Stimulated activated CD4-positive, alpha-beta T cell treated with anti-CD3 and anti-CD28 coated beads, Interleukin-2, amount 100 ng/mL, for 48 hours (primary cell): ENCODE results near the gene DMBX1.
A peak's percentile ranks its signal among the peaks of the same experiment; 100 is the strongest.

ENCODE experiments used
- DNase-seq, 2 donors: peaks; one replicate each; pipeline ENCODE4 v3.0.0-alpha.2; 2020

The DMBX1 gene

DNA sequence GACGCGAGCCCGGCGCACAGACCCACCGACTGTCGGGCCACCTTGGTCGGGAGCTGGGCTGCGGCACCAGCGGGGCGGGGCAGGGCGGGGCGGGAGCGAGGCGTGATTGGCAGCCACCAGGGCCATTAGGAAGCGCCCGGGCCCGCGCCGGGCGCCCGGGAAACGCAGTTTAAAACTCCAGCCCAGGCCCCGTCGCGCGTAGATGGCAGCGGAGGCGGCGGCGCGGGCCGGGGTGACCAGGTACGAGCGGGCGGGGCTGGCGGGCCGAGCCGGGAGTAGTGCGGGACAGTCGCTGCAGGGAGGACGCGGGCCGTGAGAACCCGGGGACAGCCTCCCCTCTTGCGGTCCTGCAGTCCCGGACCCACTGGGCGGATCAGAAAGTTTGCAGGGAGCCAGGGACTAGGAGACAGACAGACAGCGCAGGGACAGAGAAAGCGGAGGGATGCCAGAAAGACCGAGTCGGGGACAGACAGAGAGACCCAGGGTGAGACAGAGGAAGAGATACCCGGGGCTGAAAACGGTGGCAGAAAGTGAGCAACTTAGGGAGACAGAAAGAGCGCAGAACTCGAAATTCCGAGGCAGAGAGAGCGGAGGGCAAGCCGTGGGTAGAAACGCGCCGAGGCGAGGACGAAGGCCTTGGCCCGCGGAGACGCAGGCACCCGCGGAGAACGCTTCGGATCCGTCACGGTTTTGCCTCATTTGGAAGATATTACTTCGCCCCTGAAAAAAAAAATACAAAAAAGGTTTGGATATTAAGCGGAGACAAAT is at the start of gene DMBX1:
Gene DMBX1 (plus strand): TSS at position 199 of the 768 bp plus-strand sequence. CDS start 17,175 bp downstream, outside the sequence.
- DNase-seq: peak in 1 of 2 donors; percentile 38

DNA sequence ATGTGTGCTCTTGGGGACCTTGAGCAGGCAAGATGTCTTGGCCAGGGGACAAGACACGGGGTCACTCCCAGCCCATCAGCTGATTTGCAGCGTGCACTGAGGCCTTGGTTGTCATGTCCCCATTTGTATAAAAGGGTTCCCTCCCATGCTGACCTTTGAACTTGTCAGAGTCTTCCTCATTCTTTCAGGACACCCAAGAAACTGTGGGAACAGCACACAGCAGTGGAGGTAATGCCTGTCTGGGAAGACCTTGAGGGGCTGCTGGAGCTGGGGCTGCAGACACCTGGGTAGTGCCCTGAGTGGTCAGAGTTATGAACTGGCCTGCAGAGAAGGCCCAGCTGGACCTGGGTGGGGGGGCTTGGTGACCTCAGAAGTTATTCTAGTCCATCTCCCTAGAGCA is 49.2 kb upstream of the DMBX1 start:
- DNase-seq: no peak

DNA sequence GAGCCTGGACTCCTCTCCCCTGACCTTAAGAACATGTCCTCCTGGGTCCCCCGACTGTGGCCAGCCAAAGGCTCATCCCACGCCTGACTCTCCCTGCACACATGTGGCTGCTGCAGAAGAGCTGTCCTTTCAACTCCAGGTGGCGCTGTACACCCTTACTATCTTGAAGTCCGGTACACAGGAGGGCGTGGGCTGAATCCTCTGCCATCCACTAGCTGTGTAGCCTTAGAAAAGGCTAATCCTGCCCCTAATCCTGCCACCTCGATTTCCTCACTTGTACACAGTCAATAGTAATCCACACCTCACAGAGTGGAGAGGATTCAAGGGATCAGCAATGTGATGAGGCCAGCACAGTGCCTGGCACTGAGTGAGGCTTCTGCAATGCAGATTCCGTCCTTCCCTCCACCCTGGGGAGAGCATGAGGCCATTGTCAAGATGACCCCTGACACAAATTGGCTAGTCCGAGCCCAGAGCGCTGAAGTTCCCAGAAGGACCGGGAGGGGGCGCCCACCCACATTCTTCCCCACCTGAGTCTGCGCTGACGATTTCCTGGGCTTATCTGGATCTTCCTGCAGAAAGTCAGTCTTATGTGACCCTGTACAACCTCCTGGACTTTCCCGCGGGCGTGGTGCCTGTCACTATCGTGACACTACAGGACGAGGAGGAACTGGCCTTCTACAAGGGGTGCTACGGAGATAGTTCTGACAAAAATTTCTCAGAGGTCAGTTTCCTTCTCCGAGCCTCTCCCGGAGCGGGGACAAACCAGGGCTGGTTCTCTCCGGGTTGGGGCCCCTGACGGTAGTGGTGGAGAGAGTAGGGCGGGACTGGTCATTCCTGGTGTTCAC is 47.1 kb upstream of the DMBX1 start:
- peak; percentile 74 to 75 for DNase-seq

DNA sequence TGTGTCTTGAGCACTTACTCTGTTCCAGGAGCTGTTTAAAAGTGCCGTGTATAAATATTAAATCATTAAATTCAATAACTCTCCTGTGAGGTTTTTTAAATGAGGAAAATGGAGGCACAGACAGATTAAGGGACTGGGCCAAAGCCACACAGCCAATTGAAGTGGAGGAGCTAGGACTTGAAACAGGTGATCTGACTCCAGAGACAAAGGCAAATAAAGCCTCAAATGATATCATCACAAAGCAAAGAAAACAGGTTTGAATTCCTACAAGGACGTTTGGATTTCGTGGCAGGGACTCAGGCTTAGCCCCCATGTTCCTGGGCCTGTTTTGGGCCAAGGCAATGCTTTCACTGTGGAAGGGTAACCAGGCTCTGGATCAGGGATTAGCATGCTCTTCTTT is 45.2 kb upstream of the DMBX1 start:
- DNase-seq: no peak

DNA sequence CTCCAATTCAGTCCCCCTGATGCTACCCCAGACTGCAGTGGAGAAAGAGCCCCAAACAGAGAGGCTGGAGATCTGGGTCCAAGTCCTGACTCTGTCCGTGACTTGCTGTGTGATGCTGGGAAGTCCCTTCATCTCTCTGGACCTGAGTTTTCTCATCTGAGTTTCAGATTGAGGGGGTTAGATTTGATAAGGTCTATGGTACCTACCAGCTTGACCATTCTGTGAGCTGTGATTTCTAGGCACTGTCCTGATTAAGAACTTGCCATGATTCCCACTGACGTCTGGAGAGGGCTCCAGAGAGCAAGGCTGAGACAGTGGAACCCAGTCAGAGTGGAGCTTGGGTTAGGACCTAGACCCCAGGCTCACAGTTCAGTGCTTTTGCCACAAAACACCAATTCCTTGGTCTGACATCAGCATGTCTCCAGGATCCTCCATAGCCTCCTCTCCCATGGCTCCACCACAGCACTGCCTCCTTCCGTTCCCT is 43.8 kb upstream of the DMBX1 start:
- no peak for DNase-seq

DNA sequence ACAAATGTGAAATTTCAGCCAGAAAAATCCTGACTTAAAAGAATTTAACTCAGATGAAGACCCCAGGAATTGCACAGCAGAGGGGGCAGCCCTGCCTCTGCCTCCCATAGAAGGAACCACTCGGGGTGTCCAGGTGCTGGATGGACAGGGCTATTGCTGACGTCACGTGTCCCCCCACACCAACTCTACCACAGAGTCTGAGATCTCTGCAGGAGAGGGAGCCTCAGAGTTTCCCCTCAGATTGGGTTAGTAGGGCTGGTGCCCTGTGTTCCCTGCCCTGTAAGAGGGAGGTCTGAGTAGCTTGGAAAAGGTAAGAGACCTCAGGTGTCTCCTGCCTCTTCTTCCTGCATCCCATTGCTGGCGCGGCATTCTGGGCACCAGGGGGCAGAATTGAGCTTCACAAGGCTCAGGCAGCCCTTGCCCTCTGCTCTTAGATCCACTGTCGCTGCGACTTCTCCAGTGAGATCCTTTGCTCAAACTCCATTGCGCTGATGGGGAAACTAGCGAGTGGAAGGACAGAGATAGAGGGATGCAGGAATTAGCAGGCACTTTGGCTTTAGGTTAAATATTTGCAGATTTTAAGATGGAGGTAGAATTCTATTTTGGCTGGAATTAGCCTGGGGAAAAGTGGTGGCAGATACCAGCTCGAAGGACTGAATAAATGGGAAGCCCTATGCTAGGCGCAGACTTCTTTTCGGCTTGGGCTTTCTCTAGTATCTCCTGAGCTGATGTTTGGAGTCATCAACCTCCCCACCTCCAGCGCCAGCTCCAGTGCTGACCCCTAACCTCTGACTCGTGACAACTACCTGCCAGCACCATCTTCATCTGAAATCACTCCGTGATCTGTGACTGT is 42.8 kb upstream of the DMBX1 start:
- peak; percentile 84 for DNase-seq

DNA sequence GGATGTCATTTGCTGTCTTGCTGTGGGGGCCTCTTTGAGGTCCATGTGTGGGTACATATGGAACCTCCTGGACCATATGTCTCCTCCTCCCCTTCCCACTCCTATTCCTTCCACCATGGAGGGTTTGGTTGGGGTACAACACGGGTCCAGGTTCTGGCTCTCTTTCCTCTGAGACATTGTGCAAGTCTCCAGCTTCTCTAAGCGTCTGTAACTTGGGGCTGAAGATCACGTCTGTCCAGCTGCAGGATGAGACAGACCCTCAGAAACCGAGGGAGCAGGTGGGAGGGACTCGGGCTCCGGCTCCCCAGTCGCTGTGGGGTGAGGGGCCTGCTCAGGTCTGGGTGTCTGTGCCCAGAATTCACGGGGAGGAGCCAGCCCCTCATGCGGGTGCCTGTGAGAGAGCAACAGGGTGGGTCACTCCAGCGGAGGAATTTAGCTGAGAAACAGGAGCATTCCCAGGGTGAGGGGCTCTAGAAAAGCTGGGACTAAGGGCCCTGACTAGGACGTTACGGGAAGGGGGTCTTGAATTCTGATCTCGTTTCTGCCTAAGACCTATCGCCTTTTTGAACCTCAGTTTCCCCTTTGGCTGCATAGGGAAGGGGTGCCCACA is 42.0 kb upstream of the DMBX1 start:
- no peak for DNase-seq

DNA sequence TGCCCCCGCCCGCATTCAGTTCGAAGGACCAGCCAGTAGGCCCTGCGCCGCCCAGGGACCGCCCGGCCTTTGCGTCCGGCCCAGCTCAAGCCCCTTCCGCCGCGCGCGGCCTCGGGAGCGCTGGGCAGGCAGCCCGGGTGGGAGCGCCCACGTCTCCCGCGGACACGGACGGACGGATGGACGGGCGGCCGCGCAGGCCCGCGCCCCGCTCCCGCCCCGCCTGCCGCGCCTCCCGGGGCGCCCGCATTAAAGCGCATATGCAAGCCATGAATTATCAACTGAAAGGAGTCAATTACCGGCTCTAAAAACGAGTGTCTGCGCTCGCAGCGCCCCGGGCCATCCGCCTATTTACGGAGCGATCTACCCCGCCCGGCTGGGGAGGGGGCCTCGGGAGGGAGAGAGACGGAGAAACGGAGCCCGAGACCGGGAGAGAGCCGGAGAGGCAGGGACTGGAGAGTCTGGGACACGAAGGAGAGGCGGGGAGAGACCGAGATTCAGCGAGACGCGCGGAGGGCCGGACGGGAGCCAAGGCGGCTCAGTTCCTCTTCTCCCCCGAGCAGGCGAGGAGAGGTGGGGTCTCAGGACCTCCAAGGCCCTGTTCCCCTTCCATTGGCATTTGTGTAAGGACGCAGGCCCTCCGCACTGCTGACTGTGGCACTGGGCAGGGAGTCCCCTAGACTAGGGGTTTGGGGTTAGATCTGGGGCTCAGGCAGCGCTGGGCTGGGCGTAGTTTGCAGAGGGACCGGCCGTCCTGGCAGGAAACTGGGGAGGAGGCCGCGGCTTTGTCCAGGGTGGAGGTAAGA is 41.3 kb upstream of the DMBX1 start:
- no peak for DNase-seq

DNA sequence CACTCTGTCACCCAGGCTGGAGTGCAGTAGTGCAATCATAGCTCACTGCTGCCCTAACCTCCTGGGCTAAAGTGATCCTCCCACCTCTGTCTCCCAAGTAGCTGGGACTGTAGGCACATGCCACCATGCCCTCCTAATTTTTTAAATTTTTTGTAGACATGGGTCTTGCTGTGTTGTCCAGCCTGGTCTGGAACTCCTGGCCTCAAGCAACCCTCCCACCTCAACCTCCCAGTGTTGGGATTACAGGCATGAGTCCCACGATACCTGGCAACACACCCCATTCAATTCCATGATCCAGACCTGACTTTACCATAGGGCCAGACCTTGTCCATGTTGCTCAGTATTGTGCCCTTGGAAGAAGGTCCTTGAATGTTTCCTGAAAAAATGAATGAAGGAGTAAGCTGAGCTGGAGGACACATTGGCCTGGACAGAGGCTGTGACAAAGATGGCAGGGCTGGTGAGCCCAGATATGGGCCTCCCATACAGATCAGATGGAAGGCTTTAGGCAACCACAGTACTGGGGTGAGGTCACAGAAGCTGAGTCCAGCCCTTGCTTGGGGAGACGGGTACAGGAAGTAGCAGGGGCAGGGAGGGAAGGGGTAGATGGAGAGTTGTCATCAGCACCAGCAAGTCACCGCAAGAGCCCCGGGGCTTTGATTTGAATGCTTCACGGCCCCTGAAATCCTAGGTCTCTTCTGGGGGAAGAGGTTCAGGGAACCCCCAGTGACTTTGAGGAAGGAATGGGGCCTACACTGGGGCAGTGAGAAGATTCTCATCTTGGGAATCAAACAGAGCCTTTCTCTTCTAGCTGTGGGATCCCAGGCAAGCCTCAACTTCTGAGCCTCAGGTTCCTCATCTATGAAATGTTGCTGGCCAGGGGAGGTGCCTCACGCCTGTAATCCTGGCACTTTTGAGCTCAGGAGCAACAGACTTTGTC is 40.1 kb upstream of the DMBX1 start:
- no peak for DNase-seq

DNA sequence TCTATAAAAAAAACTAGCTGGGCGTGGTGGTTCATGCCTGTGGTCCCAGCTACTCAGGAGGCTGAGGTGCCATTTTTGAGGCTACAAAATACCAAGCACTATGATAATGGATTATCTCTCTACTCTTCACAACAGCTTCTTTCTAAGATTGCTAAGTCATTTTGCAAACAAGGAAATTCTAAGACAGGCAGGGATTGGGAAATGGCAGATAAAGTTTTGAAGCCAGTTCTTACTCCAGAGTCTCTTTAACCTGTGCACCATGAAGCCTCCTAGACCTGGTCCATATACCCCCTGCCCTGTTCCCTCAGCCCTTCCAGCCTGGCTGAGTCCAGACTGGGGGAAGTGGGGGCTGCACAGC is 39.5 kb upstream of the DMBX1 start:
- no peak for DNase-seq

DNA sequence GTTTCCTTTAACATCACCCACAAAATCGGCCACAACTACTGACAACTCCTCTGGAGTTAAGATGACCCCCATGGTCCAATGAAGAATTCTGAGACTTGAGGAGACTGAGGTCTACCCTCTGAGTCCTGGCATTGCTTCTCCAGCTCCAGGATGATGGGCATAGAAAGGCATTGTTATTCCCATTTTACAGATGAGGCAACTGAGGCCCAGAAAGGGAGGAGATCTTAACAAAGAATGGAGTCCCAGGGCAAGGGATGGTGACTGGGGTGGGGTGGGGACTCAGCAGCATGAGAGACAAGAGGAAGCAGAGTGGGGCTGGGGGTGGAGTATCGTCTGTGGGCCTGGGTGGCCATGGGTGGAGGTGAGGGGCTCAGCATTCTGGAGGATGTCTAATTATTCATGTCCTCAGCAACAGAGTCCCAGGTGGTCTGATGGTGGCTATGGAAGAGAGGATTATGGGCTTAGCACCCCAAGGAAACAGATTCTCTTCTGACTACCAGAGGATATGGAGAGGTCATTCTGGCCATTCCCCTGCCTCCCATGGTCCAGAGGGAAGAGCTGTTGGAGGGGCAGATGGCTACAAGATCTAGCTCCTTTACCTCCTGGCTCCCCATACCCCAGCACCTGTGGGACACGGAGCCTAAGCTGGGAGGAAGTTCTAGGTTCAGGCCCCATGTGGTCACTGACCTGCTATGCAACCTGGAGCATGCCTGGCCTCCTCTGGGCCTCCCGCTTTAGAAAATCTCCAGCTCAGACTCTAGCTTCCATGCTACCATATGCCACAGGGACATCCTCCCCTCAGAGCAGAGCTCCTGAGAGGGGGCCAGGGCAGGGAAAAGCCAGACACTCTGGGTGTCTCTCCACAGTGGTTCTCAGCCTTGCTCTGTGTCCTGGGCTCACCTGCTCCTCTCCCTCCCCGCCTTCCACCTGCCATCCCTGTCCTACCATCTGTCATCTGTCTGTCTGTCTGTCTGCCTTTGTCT is 37.4 kb upstream of the DMBX1 start:
- DNase-seq: no peak

DNA sequence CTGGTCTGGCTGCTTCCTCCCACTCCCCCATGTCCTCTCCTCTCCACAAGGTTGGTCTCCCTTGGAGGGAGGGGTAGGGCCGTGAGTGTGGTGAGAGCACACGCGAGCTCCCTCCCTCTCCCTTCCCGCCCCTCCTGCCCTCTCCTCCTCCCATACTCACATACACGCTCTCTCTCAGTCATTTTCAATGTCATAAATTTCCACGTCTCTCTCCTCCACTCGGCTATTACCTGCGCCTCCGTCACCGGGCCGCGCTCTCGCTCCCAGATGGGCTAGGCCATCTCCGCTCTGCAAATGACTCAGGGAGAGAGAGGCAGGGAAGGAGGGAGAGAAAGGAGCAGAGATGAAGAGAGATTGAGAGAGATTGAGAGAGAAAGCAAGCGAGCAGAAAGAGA is 36.7 kb upstream of the DMBX1 start:
- no peak for DNase-seq

DNA sequence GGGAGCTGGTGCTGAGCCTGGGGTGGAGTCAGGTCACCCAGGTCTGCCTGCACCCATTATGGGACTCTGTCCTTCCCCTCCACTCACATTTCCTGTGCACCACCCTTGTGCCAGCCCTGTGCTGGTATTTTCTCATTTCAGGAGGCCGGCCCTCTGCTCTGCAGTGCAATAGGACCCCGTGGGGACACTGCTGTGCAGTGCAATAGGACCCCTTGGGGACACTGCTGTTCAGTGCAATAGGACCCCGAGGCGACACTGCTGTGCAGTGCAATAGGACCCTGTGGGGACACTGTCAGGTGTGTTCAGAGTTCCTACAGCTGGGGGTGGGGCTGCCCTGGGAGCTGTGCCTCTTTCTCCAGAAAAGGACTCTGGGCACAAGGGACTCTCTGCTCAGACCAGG is 36.2 kb upstream of the DMBX1 start:
- DNase-seq: no peak

DNA sequence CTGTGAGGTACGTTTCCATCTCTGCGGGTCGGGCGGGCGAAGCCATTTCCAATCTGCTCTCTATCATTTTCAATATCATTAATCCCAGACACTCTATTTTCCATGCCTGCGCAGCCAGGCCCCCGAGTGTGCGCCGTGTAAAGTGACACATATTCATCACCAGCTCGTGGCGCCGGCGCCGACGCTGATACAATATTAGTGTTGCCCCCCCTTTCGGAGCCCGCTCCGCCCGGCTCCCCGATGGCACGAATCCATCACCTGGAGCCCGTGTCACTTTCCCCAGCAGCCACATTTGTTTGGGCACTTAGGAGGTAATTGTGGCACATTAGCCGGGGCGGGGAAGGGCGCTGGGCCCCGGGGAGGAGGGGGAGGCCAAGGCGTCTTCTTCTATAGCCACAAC is 33.7 kb upstream of the DMBX1 start:
- no peak for DNase-seq

DNA sequence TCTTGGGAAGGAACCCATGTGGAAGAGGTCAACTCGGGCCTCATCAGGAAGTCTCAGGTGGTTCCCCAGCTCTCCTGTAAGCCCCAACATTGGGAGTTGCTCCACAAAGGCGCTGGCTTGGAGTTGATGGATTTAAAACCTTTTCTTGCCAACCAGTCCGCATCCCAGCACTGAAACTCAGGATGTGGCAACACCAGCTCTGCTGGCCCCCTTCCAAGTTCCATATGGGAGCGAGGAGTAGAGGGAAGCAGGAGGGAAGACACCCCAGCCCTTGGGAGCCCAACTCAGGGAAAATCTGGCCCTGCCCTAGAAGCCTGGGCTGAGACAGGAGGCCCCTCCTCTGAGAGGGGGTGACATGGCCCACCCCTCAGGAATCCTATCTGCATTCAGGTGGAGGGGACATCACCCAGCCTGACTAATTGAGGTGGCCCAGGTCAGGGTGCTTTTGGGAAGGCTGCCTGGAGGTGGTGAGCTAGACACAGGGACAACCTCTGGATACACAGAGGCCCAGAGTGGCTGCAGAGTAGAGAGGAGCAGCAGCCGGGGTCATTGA is 33.1 kb upstream of the DMBX1 start:
- DNase-seq: no peak

DNA sequence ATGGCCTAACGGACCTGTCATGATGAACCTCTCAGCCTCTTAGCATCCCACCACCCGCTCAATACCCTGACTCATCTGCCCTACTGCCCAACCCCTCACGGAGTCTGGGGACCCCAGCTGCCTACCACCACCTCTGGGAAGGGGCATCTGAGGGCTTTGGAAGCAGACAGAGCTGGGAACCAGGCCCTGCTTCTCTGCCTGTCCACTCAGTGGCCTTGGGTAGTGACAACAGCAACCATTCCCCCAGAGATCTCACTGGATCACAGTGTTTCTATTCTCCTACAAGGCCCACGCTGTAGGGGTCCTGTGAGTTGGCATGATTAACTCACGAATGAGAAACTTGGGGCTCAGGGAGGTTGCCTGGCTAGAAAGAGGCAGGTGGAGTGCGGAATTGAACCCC is 32.5 kb upstream of the DMBX1 start:
- no peak for DNase-seq

DNA sequence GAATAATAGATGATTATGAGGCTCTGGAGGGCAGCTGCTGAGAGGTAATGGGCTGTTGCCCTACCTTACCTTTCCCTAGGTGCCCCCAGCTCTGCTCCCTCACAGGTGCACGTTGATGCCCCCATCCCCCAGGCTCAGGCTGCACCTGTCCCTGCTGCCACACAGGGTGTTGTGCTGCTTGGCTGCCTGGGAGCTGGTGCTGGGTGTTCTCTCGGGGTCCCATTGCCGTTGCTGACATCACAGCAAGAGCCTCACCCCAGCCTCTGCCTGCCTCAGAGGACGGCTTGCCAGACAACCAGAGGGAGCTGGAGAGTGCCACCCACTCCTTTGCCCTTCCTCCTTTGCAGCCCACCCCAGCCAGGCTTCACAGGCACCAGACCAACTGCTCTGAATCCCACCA is 31.4 kb upstream of the DMBX1 start:
- DNase-seq: no peak

DNA sequence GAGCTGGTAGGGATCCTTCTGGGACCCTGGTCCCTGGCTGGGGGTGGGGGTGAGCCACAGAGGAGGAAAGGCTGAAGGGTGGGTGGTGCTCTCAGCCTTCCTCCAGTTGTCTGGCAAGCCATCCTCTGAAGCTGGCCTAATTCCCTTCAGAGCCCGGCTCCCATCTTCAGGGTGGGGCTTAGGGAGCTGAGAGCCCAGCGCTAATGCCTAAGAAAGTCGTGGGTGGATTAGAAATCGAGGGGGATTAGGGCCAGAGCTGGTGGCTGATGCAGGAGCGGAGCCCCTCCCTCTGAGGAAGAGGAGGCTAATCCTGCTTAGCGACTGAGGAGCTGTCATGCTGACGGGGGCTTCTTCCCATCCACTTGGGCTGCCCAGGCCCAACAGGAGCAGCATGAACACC is 30.8 kb upstream of the DMBX1 start:
- no peak for DNase-seq

DNA sequence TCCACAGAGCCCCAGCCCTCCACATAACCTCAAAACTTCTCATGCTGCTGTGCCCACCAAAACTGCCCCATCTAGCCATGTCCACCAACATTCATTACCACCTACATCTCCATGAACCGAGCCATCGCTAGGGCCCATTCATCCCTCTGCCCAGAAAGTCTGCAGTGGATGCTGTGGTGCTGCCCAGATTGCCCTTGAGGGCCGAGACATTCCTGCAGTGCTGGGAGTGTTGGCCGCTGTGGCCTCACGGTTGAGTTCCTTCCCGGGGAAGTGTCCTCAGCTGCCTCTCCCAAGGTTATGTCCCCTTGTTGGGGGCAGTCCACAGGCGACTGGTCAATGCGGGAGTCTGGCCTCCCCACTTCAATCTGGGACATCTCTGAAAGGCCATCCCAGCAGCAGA is 30.3 kb upstream of the DMBX1 start:
- DNase-seq: no peak
